ENCODE measurements around the gene BPHL.

GRCh38 chr6:3176562-3177355 lies 58.2 kb downstream of the BPHL start:
- TF ChIP-seq, protein P1, sequence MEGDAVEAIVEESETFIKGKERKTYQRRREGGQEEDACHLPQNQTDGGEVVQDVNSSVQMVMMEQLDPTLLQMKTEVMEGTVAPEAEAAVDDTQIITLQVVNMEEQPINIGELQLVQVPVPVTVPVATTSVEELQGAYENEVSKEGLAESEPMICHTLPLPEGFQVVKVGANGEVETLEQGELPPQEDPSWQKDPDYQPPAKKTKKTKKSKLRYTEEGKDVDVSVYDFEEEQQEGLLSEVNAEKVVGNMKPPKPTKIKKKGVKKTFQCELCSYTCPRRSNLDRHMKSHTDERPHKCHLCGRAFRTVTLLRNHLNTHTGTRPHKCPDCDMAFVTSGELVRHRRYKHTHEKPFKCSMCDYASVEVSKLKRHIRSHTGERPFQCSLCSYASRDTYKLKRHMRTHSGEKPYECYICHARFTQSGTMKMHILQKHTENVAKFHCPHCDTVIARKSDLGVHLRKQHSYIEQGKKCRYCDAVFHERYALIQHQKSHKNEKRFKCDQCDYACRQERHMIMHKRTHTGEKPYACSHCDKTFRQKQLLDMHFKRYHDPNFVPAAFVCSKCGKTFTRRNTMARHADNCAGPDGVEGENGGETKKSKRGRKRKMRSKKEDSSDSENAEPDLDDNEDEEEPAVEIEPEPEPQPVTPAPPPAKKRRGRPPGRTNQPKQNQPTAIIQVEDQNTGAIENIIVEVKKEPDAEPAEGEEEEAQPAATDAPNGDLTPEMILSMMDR (IDR thresholded peaks at IDR 0.05): no peak
- TF ChIP-seq POLR2A (IDR thresholded peaks at IDR 0.05): no peak

Measured in testis (tissue), 2 donors.